Testis (tissue), 3 donors: ENCODE measurements around the gene NXNL2. TPM values are rescaled to one million over a fixed set of nuclear protein-coding genes. Genes with fewer than 3 reads are reported as not detected.
A peak's percentile ranks its signal among the peaks of the same experiment; 100 is the strongest.

ENCODE experiments used
- DNase-seq: peaks from one replicate; pipeline ENCODE4 v3.0.0-alpha.2; 2019
- H3K27ac ChIP-seq, 2 donors: fragments of 200-600 bp; sonication (generic); one replicate each; pipeline ENCODE4 v1.5.1; 2019
- H3K27me3 ChIP-seq: fragments of 200-600 bp; sonication (generic); one replicate; pipeline ENCODE4 v1.5.1; 2019
- H3K36me3 ChIP-seq: fragments of 200-600 bp; sonication (generic); one replicate; pipeline ENCODE4 v1.5.1; 2017; ENCODE audit warnings: low read depth; ENCODE audit errors: missing control alignments
- H3K4me1 ChIP-seq: fragments of 200-600 bp; sonication (generic); one replicate; pipeline ENCODE4 v1.5.1; 2019
- H3K4me3 ChIP-seq, 2 donors: fragments of 200-600 bp; sonication (generic); one replicate each; pipeline ENCODE4 v1.5.1; 2017 to 2019
- H3K9me3 ChIP-seq: fragments of 200-600 bp; sonication (generic); one replicate; pipeline ENCODE4 v1.5.1; 2017
- POLR2A ChIP-seq: fragments of 450-650 bp; IDR thresholded peaks from one replicate; pipeline ENCODE4 v1.6.1; 2017; ENCODE audit warnings: antibody characterized with exemption, mild to moderate bottlenecking, moderate library complexity
- WGBS, 2 donors: methylation state at CpG; one replicate each; pipeline ENCODE4 v1.1.5; 2018; 5-methylcytosine and 5-hydroxymethylcytosine counted together
- intact Hi-C: fragments of 100-400 bp; cut with DNase I; formaldehyde crosslinking; loops from one replicate; pipeline ENCODE4 v1.15.1; 2023; ENCODE audit warnings: low total_unique reads
- polyA plus RNA-seq: library from polyadenylated mRNA; stranded (reverse); fragments of 350-450 nt; fragmentation: Illumina TruSeq; extraction: RNeasy Lipid Tissue Mini Kit (QIAGEN cat#74804); gene quantifications from one replicate; pipeline ENCODE4 v1.2.3, GENCODE V29; 2014; ENCODE audit warnings: low read depth, low replicate concordance; ENCODE audit not compliant: insufficient read depth
- total RNA-seq, 2 donors: library from RNA; depleted of rRNA; stranded (reverse); fragments of >200 nt; gene quantifications; one replicate each; pipeline ENCODE4 v1.2.3, GENCODE V29; 2016
- TF ChIP-seq, protein P1 (sequence below), 3 experiments: fragments of 450-650 bp in 2 of 3; fragments of 200-600 bp in 1 of 3; sonication (generic) in 1 of 3; IDR thresholded peaks; one replicate each; pipeline ENCODE4 v1.5.1; 2016 to 2019; ENCODE audit warnings: antibody characterized with exemption in 3 of 3, mild to moderate bottlenecking in 2 of 3, moderate library complexity in 1 of 3

NXNL2 gene
- total and polyA plus RNA-seq, 3 donors from 2014 or later, result 1.5 to 2.8 (median 2.2) TPM

DNA sequence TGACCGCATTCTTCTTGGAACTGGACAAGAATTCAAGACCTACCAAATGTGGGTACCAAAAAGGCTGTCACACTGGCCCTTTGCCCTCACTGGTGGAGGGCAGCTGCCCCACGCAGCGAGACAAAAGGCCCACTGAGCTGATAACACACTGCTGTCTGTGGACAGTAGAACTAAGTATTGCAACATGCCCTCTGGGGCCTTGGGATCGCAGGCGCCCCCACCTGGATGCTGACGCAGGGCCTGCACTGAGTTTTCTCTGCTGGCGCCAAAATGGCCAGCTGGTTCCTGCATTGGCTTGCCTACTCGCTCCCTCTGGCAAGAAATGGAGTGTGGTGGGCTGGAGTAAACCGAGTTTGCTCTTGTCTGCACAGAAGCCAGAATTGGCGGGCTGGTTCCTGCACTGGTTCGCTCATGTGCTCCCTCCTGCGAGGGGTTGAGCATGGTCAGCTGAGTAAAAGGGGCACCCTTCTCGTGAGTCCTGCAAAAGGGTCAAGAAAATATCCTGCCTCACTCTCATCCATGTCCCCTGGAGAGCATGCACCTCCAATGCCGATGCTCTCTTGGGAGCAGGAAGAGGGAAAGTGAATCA lies 55.7 kb downstream of the NXNL2 start:
- 89 to 91% methylated on average over 10 to 14 of the region's 14 CpGs for WGBS, 2 donors
- Histone ChIP-seq H3K36me3 (no peaks in the 10 kb centered on the region), H3K27me3 (no peaks in the 10 kb centered on the region), H3K4me1 (no peaks in the 10 kb centered on the region), H3K27ac (no peak overlapping the region), H3K9me3 (no peaks in the 10 kb centered on the region), H3K4me3 (no peak overlapping the region)
- no peak for DNase-seq
- intact Hi-C loops, result loop anchor here (5.0 to 10.0 kb wide), 2 partner anchors 412 to 684 kb away; no protein-coding TSS in a partner anchor
- TF ChIP-seq, protein P1, sequence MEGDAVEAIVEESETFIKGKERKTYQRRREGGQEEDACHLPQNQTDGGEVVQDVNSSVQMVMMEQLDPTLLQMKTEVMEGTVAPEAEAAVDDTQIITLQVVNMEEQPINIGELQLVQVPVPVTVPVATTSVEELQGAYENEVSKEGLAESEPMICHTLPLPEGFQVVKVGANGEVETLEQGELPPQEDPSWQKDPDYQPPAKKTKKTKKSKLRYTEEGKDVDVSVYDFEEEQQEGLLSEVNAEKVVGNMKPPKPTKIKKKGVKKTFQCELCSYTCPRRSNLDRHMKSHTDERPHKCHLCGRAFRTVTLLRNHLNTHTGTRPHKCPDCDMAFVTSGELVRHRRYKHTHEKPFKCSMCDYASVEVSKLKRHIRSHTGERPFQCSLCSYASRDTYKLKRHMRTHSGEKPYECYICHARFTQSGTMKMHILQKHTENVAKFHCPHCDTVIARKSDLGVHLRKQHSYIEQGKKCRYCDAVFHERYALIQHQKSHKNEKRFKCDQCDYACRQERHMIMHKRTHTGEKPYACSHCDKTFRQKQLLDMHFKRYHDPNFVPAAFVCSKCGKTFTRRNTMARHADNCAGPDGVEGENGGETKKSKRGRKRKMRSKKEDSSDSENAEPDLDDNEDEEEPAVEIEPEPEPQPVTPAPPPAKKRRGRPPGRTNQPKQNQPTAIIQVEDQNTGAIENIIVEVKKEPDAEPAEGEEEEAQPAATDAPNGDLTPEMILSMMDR (IDR thresholded peaks at IDR 0.05), result no peak
- TF ChIP-seq POLR2A, result no peak

DNA sequence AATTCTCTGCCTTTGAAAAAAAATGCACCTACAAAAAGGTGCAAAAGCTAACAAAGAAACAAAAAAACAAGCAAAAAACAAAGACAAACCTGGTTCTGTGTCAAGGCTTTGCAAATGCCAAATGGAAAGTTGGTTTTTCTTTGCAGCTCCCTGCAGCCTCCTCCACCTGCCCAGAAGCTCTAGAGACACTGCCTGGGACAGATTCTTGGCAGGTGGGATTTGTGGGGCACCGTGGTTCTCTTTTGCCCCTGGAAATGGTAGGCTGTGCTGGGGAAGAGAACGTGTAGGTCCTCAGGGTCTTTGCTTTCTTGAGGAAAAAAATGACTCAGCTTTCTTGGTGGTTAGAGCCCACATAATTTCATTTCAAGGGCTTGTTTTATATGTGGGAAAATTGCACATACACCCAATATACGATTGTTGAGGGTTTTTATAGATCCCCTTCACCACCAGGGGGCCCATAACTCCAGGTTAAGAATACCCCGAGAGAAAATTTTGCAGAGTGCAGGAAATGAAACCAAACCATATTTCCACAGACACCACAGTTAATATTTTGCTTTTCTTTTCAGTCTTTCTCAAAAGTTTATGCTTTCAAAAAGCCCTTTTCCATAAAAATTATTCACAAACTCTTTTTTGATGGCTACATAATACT lies 58.7 kb downstream of the NXNL2 start:
- H3K27me3 ChIP-seq, result no peaks in the 10 kb centered on the region
- no peak overlapping the region for H3K4me3 ChIP-seq
- H3K36me3 ChIP-seq, result no peaks in the 10 kb centered on the region
- TF ChIP-seq POLR2A, result no peak
- TF ChIP-seq, protein P1 (IDR thresholded peaks at IDR 0.05), result peak; percentile 77 to 92 (median 79)
- H3K4me1 ChIP-seq, result no peaks in the 10 kb centered on the region
- H3K27ac ChIP-seq, result no peak overlapping the region
- peak; percentile 79 for DNase-seq
- H3K9me3 ChIP-seq, result no peaks in the 10 kb centered on the region
- intact Hi-C loops, result loop anchor here (5.0 to 10.0 kb wide), 2 partner anchors 409 to 681 kb away; no protein-coding TSS in a partner anchor
- WGBS, 2 donors, result 49 to 55% methylated on average over 4 of the region's 4 CpGs

Other genes starting within 250 kb of the NXNL2 start
- gene SPIN1, start 146.7 kb upstream of the NXNL2 start, total RNA-seq, result 100 to 1,000 TPM; 119 to 139 TPM
- 93.7 TPM for gene SPIN1, start 146.7 kb upstream of the NXNL2 start, polyA plus RNA-seq